ACC112 (cell line): ENCODE results near the gene ACTG1.

Source experiments
- H2AFZ ChIP-seq: fragments of 200-600 bp; sonication (generic); one replicate; pipeline ENCODE4 v1.6.0; 2017; ENCODE audit warnings: antibody characterized with exemption, low read length; ENCODE audit not compliant: unreplicated experiment
- H3K27ac ChIP-seq: fragments of 200-600 bp; sonication (generic); 2 replicates; pipeline ENCODE4 v1.5.1; 2014; ENCODE audit warnings: low read depth, mild to moderate bottlenecking, antibody characterized with exemption, low read length, moderate library complexity
- H3K27me3 ChIP-seq: fragments of 200-600 bp; sonication (generic); 2 replicates; pipeline ENCODE4 v1.6.1; 2014; ENCODE audit warnings: mild to moderate bottlenecking, antibody characterized with exemption, low read length, moderate library complexity, mixed read lengths; ENCODE audit not compliant: insufficient read depth
- H3K36me3 ChIP-seq: fragments of 200-600 bp; sonication (generic); 2 replicates; pipeline ENCODE4 v1.6.1; 2016; ENCODE audit warnings: mild to moderate bottlenecking, antibody characterized with exemption, low read length, moderate library complexity, mixed read lengths; ENCODE audit not compliant: insufficient read depth
- H3K4me1 ChIP-seq: fragments of 200-600 bp; sonication (generic); one replicate; pipeline ENCODE4 v1.6.1; 2016; ENCODE audit warnings: low read length, mixed read lengths; ENCODE audit not compliant: insufficient read depth, unreplicated experiment, control insufficient read depth
- H3K4me3 ChIP-seq: fragments of 200-600 bp; sonication (generic); 2 replicates; pipeline ENCODE4 v1.5.1; 2014; ENCODE audit warnings: mild to moderate bottlenecking, low read depth, low read length
- H3K79me2 ChIP-seq: fragments of 200-600 bp; sonication (generic); one replicate; pipeline ENCODE4 v1.6.0; 2016; ENCODE audit warnings: low read length; ENCODE audit not compliant: control insufficient read depth, unreplicated experiment, insufficient read depth

ACTG1 gene

GRCh38 chr17:81515530-81516041 lies 3.0 kb upstream of the ACTG1 start:
- H3K4me3 ChIP-seq = peak overlapping the region; percentile 80
- H3K27me3 ChIP-seq = no peaks in the 10 kb centered on the region
- H3K27ac ChIP-seq = peak overlapping the region; percentile 89; the same call in 1 of the 2 replicates
- H3K79me2 ChIP-seq = peaks cover 42% of the 10 kb centered on the region
- H3K4me1 ChIP-seq = peaks cover 23% of the 10 kb centered on the region
- no peak overlapping the region for H2AFZ ChIP-seq
- peaks cover 17% of the 10 kb centered on the region for H3K36me3 ChIP-seq

GRCh38 chr17:81514739-81515529 lies 2.3 kb upstream of the ACTG1 start:
- peaks cover 48% of the 10 kb centered on the region for H3K79me2 ChIP-seq
- no peak overlapping the region for H2AFZ ChIP-seq
- H3K27me3 ChIP-seq = no peaks in the 10 kb centered on the region
- peak overlapping the region; percentile 89 for H3K27ac ChIP-seq
- H3K36me3 ChIP-seq = peaks cover 24% of the 10 kb centered on the region
- peak overlapping the region; percentile 80 for H3K4me3 ChIP-seq
- peaks cover 23% of the 10 kb centered on the region for H3K4me1 ChIP-seq

- H3K4me1 ChIP-seq = peaks cover 23% of the 10 kb centered on the region
- H2AFZ ChIP-seq = no peak overlapping the region
- no peaks in the 10 kb centered on the region for H3K27me3 ChIP-seq
- peaks cover 29% of the 10 kb centered on the region for H3K36me3 ChIP-seq
- H3K27ac ChIP-seq = peak overlapping the region; percentile 89
- H3K79me2 ChIP-seq = peaks cover 53% of the 10 kb centered on the region
- peak overlapping the region; percentile 80 for H3K4me3 ChIP-seq
Observed at GRCh38 chr17:81514489-81514738, 1.8 kb upstream of the ACTG1 start.

- H3K4me3 ChIP-seq = peak overlapping the region; percentile 80
- peaks cover 58% of the 10 kb centered on the region for H3K79me2 ChIP-seq
- H3K4me1 ChIP-seq = peaks cover 24% of the 10 kb centered on the region
- H3K27ac ChIP-seq = peak overlapping the region; percentile 89
- H2AFZ ChIP-seq = no peak overlapping the region
- H3K36me3 ChIP-seq = peaks cover 34% of the 10 kb centered on the region
- no peaks in the 10 kb centered on the region for H3K27me3 ChIP-seq
Observed at GRCh38 chr17:81513753-81514488, 1.3 kb upstream of the ACTG1 start.

- H3K27me3 ChIP-seq = no peaks in the 10 kb centered on the region
- peaks cover 22% of the 10 kb centered on the region for H3K4me1 ChIP-seq
- peaks cover 60% of the 10 kb centered on the region for H3K79me2 ChIP-seq
- no peak overlapping the region for H2AFZ ChIP-seq
- peaks cover 39% of the 10 kb centered on the region for H3K36me3 ChIP-seq
- H3K27ac ChIP-seq = peak overlapping the region; percentile 89
- peak overlapping the region; percentile 80 for H3K4me3 ChIP-seq
Observed at GRCh38 chr17:81513372-81513752, 763 bp upstream of the ACTG1 start.

GRCh38 chr17:81511804-81512561 lies 616 bp downstream of the ACTG1 start:
- peaks cover 17% of the 10 kb centered on the region for H3K4me1 ChIP-seq
- H3K4me3 ChIP-seq = peak overlapping the region; percentile 98
- H3K27ac ChIP-seq = peak overlapping the region; percentile 71
- H3K79me2 ChIP-seq = peaks cover 53% of the 10 kb centered on the region
- no peak overlapping the region for H2AFZ ChIP-seq
- H3K27me3 ChIP-seq = no peaks in the 10 kb centered on the region
- peaks cover 39% of the 10 kb centered on the region for H3K36me3 ChIP-seq

GRCh38 chr17:81511554-81511803 lies 1.1 kb downstream of the ACTG1 start:
- peaks cover 12% of the 10 kb centered on the region for H3K4me1 ChIP-seq
- no peaks in the 10 kb centered on the region for H3K27me3 ChIP-seq
- H2AFZ ChIP-seq = no peak overlapping the region
- H3K4me3 ChIP-seq = peak overlapping the region; percentile 98
- peaks cover 39% of the 10 kb centered on the region for H3K36me3 ChIP-seq
- H3K27ac ChIP-seq = peak overlapping the region; percentile 71
- peaks cover 48% of the 10 kb centered on the region for H3K79me2 ChIP-seq

- H3K4me3 ChIP-seq = peak overlapping the region; percentile 98
- H3K4me1 ChIP-seq = peaks cover 9% of the 10 kb centered on the region
- peaks cover 43% of the 10 kb centered on the region for H3K79me2 ChIP-seq
- no peak overlapping the region for H2AFZ ChIP-seq
- peak overlapping the region; percentile 71 for H3K27ac ChIP-seq
- no peaks in the 10 kb centered on the region for H3K27me3 ChIP-seq
- peaks cover 39% of the 10 kb centered on the region for H3K36me3 ChIP-seq
Observed at GRCh38 chr17:81510785-81511553, 1.6 kb downstream of the ACTG1 start.

GRCh38 chr17:81509972-81510784 lies 2.4 kb downstream of the ACTG1 start:
- peaks cover 39% of the 10 kb centered on the region for H3K36me3 ChIP-seq
- H3K4me3 ChIP-seq = peak overlapping the region; percentile 98
- H3K79me2 ChIP-seq = peaks cover 39% of the 10 kb centered on the region
- H3K27ac ChIP-seq = peak overlapping the region; percentile 50
- no peaks in the 10 kb centered on the region for H3K27me3 ChIP-seq
- H2AFZ ChIP-seq = no peak overlapping the region
- peaks cover 9% of the 10 kb centered on the region for H3K4me1 ChIP-seq
